Fibroblast of lung (primary cell): ENCODE measurements around the gene RAB37. TPM values are rescaled to one million over a fixed set of nuclear protein-coding genes. Genes with fewer than 3 reads are reported as not detected.
A peak's percentile ranks its signal among the peaks of the same experiment; 100 is the strongest.

Experiments used
- DNase-seq, 2 donors: peaks; one replicate each; pipeline versions ENCODE4 v3.0.0 to v3.0.0-alpha.2; 2010; ENCODE audit warnings: low read depth in 2 of 2
- H2AFZ ChIP-seq: 2 replicates; pipeline ENCODE4 v1.5.1; 2012; ENCODE audit warnings: low read length, control low read depth, inconsistent platforms
- H3K27ac ChIP-seq: 2 replicates; pipeline ENCODE4 v1.5.1; 2011; ENCODE audit warnings: low read length, control low read depth; ENCODE audit not compliant: insufficient read depth
- H3K27me3 ChIP-seq: 2 replicates; pipeline ENCODE4 v1.5.1; 2011; ENCODE audit warnings: mild to moderate bottlenecking, low read length; ENCODE audit not compliant: control insufficient read depth, insufficient read depth
- H3K36me3 ChIP-seq: 2 replicates; pipeline ENCODE4 v1.5.1; 2011; ENCODE audit warnings: low read length; ENCODE audit not compliant: control insufficient read depth, insufficient read depth
- H3K4me1 ChIP-seq: 2 replicates; pipeline ENCODE4 v1.5.1; 2011; ENCODE audit warnings: low read length; ENCODE audit not compliant: control insufficient read depth, insufficient read depth; ENCODE audit errors: extremely low read depth
- H3K4me2 ChIP-seq: 2 replicates; pipeline ENCODE4 v1.5.1; 2011; ENCODE audit warnings: low read length, control low read depth; ENCODE audit not compliant: insufficient read depth; ENCODE audit errors: extremely low read depth
- H3K4me3 ChIP-seq, 4 experiments: fragments of 200-600 bp in 1 of 4; sonication (generic) in 1 of 4; replicated peaks in 1 of 4; 2 replicates each; pipeline ENCODE4 v1.5.1; 2011 to 2016; ENCODE audit warnings: low read length in 4 of 4, low read depth in 3 of 4, mild to moderate bottlenecking in 3 of 4, control low read depth in 2 of 4, inconsistent platforms in 1 of 4, mixed read lengths in 1 of 4; ENCODE audit not compliant: insufficient read depth in 1 of 4; ENCODE audit errors: control extremely low read depth in 1 of 4
- H3K79me2 ChIP-seq: 2 replicates; pipeline ENCODE4 v1.5.1; 2012; ENCODE audit warnings: mild to moderate bottlenecking, low read length, inconsistent platforms; ENCODE audit not compliant: control insufficient read depth, insufficient read depth
- H3K9ac ChIP-seq: 2 replicates; pipeline ENCODE4 v1.5.1; 2011; ENCODE audit warnings: mild to moderate bottlenecking, low read length, control low read depth; ENCODE audit not compliant: insufficient read depth
- H3K9me3 ChIP-seq: 2 replicates; pipeline ENCODE4 v1.5.1; 2012; ENCODE audit warnings: low read depth, low read length; ENCODE audit not compliant: control insufficient read depth, insufficient read depth
- H4K20me1 ChIP-seq: 2 replicates; pipeline ENCODE4 v1.5.1; 2011; ENCODE audit warnings: low read length; ENCODE audit not compliant: control insufficient read depth, insufficient read depth; ENCODE audit errors: extremely low read depth
- EZH2 ChIP-seq: IDR thresholded peaks from 2 replicates; pipeline ENCODE4 v1.5.1; 2012; ENCODE audit warnings: low read length, control low read depth, mild to moderate bottlenecking; ENCODE audit errors: missing control alignments
- polyA plus RNA-seq, 2 donors: library from polyadenylated mRNA; depleted of rRNA in 1 of 2; stranded (reverse) in 1 of 2; unstranded in 1 of 2; fragments of >200 nt; gene quantifications; 2 replicates each; pipeline ENCODE4 v1.2.1, GENCODE V29; 2011 to 2012; ENCODE audit warnings: missing spikeins in 1 of 2
- total RNA-seq: library from RNA; depleted of rRNA; stranded (reverse); fragments of >200 nt; gene quantifications from 2 replicates; pipeline ENCODE4 v1.2.1, GENCODE V29; 2014
- TF ChIP-seq, protein P1 (sequence below), 2 donors: IDR thresholded peaks in 1 of 2; conservative IDR thresholded peaks in 1 of 2; 1 replicate in 1 of 2; 2 replicates in 1 of 2; pipeline ENCODE4 v1.5.1; 2011 to 2012; ENCODE audit warnings: low read length in 2 of 2, control low read depth in 1 of 2, inconsistent platforms in 1 of 2, low read depth in 1 of 2, mild to moderate bottlenecking in 1 of 2

RAB37 gene
- total and polyA plus RNA-seq, 2 donors (not counting 1 experiment from before 2014, with no cell fraction given), result 0.65 to 0.66 TPM

GRCh38 chr17:74778960-74779359 is 41.9 kb downstream of the RAB37 start:
- no peak for TF ChIP-seq EZH2
- TF ChIP-seq, protein P1, sequence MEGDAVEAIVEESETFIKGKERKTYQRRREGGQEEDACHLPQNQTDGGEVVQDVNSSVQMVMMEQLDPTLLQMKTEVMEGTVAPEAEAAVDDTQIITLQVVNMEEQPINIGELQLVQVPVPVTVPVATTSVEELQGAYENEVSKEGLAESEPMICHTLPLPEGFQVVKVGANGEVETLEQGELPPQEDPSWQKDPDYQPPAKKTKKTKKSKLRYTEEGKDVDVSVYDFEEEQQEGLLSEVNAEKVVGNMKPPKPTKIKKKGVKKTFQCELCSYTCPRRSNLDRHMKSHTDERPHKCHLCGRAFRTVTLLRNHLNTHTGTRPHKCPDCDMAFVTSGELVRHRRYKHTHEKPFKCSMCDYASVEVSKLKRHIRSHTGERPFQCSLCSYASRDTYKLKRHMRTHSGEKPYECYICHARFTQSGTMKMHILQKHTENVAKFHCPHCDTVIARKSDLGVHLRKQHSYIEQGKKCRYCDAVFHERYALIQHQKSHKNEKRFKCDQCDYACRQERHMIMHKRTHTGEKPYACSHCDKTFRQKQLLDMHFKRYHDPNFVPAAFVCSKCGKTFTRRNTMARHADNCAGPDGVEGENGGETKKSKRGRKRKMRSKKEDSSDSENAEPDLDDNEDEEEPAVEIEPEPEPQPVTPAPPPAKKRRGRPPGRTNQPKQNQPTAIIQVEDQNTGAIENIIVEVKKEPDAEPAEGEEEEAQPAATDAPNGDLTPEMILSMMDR (conservative IDR thresholded peaks at IDR 0.05 in 1 of 2, IDR thresholded peaks at IDR 0.05 in 1 of 2; ENCODE audit: low read depth in 1 of 2, low read length in 2 of 2), result no peak
- Histone ChIP-seq H3K9ac (no peak overlapping the region), H3K9me3 (no peaks in the 10 kb centered on the region), H3K27ac (no peak overlapping the region), H4K20me1 (no peaks in the 10 kb centered on the region), H3K79me2 (peaks cover 20% of the 10 kb centered on the region), H3K4me2 (no peak overlapping the region), H3K4me3 (no peak overlapping the region), H3K4me1 (peaks cover 4% of the 10 kb centered on the region), H3K27me3 (no peaks in the 10 kb centered on the region), H3K36me3 (no peaks in the 10 kb centered on the region), H2AFZ (no peak overlapping the region)
- peak; percentile 40 to 50 for DNase-seq

DNA sequence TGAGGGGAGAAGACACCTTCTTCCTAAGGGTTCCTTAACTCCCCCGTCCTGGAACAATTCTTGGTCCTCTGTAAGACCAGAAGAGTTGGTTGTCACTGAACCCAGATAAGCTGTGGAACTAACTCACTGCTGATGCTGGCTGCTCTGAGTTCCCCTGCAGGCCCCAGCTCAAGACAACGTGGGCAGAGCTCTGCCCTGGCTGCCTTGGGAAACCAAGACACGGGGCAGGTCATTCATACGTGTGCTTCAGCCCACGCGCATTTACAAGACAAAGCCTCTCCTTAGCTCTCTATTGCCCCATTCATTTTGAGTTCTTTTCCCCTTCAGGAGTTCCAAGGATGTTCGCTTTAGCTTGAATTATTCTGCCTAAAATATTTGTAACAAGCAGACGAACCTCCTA is 42.4 kb downstream of the RAB37 start:
- H3K27ac ChIP-seq, result no peak overlapping the region
- peaks cover 4% of the 10 kb centered on the region for H3K4me1 ChIP-seq
- peaks cover 20% of the 10 kb centered on the region for H3K79me2 ChIP-seq
- no peak overlapping the region for H3K9ac ChIP-seq
- no peaks in the 10 kb centered on the region for H3K27me3 ChIP-seq
- no peaks in the 10 kb centered on the region for H4K20me1 ChIP-seq
- TF ChIP-seq, protein P1 (conservative IDR thresholded peaks at IDR 0.05 in 1 of 2, IDR thresholded peaks at IDR 0.05 in 1 of 2; ENCODE audit: low read depth in 1 of 2, low read length in 2 of 2), result no peak
- no peak for TF ChIP-seq EZH2
- H2AFZ ChIP-seq, result no peak overlapping the region
- no peaks in the 10 kb centered on the region for H3K9me3 ChIP-seq
- no peak overlapping the region for H3K4me3 ChIP-seq
- H3K4me2 ChIP-seq, result no peak overlapping the region
- DNase-seq, result no peak
- no peaks in the 10 kb centered on the region for H3K36me3 ChIP-seq

GRCh38 chr17:74779948-74780400 is 42.9 kb downstream of the RAB37 start:
- H3K9ac ChIP-seq, result no peak overlapping the region
- no peak overlapping the region for H3K27ac ChIP-seq
- H3K27me3 ChIP-seq, result no peaks in the 10 kb centered on the region
- no peaks in the 10 kb centered on the region for H3K9me3 ChIP-seq
- peaks cover 4% of the 10 kb centered on the region for H3K4me1 ChIP-seq
- no peaks in the 10 kb centered on the region for H4K20me1 ChIP-seq
- DNase-seq, result no peak
- H2AFZ ChIP-seq, result no peak overlapping the region
- H3K36me3 ChIP-seq, result no peaks in the 10 kb centered on the region
- no peak overlapping the region for H3K4me2 ChIP-seq
- TF ChIP-seq, protein P1 (conservative IDR thresholded peaks at IDR 0.05 in 1 of 2, IDR thresholded peaks at IDR 0.05 in 1 of 2; ENCODE audit: low read depth in 1 of 2, low read length in 2 of 2), result no peak
- TF ChIP-seq EZH2, result no peak
- peaks cover 18% of the 10 kb centered on the region for H3K79me2 ChIP-seq
- no peak overlapping the region for H3K4me3 ChIP-seq
